Posterior vena cava (tissue), 2 donors: ENCODE measurements around the gene NRXN2. TPM values are rescaled to one million over a fixed set of nuclear protein-coding genes. Genes with fewer than 3 reads are reported as not detected.

ENCODE experiments used
- DNase-seq: peaks from one replicate; pipeline ENCODE4 v3.0.0-alpha.2; 2020; ENCODE audit warnings: low spot score
- intact Hi-C, 2 donors: fragments of 100-400 bp; cut with DNase I; formaldehyde crosslinking; loops; one replicate each; pipeline versions ENCODE4 v1.14.1 to v1.14.2; 2022 to 2023
- total RNA-seq, 2 donors: library from RNA; stranded (reverse); fragmentation: NEBNext Ultra II Directional; extraction: Animal tissue kit (Norgen Biotek cat#: 25700); gene quantifications; one replicate each; pipeline ENCODE4 v1.2.1, GENCODE V29; 2021
- donor health status: DM: yes; HTN: yes; CAD: no.
- donor health status: DM: yes; HTN: yes; CAD: no.

NRXN2 gene
- total RNA-seq, 2 donors from 2014 or later, result 7.9 to 8.8 TPM

DNA sequence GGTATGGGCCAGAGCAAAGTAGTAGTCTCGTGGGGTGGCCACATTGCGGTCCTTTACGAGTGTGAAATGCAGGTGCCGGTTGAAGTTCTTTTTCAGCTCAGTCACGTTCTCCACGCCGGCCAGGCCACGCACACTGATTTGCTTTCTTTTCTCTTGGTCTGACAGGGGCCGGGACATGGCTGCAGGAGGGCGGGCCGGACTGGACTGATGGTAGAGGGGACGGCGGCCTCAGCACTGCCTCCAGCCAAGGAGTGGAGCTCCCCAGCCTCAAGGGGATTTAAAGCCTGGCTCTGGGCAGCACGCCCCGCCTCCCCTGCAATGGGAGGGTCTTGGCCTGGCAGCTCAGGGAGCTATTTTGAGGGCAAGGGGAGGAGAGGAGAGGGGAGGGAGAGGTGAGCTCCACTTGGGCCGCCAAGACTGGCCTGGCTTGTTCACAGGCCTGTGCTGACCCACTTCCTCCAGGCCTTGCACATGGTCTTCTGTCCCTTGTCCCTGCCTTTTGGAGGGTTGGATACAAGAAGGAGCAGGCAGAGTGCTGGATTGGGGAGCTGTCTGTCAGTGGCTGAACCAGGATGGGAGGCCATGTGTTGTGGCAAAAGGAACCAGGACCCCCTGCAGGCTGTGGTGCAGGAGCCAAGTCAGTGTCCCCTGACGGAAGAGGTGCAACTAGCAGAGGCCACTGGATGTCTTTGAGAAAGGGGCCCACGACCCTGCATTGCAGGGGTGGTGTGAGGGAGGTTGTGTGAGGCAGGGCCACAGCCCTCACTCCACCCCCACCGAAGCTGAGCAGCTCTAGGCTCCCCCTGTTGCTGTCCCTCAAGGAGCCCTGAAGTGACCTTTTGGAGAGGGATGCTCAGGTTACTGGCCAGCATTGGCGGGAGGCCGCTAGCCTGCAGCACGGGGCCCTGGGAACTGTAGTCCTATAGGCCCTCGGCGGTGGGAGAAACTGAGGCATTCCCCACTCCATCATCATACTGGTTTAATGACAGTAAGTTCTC, 37.0 kb upstream of the NRXN2 start, which contains the start of gene PYGM:
PYGM (minus strand) TSS at position 253 of the 998 bp plus-strand sequence; CDS start at position 177, 76 bp downstream.
- intact Hi-C loops, result loop anchor here in 1 of 2 donors (5.0 kb wide), 1 partner anchor 1987 kb away; no protein-coding TSS in a partner anchor
- peak; percentile 94 for DNase-seq

DNA sequence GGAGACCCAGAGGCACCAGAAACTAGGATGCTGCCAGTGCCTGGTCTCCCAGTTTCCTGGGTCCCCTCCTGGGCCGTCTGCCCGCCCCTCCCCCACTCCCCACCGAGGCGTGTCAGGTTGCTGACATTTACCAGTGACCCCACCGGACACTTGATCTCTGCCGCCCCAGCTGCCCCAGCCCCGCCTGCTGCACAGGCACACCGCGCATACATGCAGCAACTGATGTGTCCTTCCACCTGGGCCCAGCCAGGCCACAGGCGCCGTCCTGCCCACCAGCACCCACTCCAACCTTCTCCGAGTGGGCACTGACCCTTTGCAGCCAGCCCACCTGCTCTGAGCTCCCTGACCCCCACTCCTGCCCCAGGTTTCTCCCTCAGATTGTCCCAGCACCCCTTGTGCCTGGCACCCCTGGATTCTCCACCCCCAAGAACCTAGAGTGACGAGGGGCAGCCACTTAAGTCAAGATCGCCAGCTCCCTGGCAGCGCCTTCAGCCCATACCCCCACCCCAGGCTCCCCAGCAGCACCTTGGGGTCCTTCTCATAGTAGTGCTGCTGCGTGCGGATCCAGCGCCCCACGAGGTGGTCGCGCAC, 36.2 kb upstream of the NRXN2 start:
- intact Hi-C loops, result no loop called here
- peak; percentile 81 for DNase-seq

DNA sequence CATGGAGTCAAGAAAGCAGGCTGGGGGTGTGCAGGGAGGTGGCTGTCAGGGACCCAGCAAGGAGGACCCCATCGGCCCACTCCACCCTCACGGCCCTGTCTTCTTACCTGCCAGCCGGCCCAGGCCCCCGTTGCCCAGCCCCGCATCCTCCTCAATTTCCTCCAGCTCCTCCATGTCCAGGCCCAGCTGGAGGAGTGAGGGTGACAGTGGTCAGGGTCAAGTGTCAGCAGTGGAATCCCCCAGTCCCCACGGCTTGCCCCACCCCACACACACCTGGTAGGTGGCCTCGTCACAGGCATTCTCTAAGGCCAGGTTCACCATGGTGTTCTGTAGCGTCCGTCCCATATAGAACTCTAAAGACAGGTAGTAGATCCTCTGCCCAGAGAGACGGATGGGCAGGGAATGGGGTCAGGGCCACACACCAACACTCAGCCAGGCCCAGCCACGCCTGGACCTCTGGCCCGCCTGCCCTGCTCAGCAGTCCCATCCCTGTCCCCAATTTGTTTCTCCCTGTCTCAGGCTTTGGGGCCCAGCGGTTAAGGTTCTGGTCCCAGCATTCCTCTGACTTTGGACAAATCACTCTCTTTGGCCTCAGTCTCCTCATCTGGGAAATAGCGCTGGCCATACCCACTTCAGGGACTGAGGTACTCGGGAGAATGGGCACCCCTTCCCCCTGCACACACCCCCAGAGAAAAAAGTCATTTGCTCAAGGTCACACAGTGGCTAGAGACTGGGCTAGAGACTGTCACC, 35.5 kb upstream of the NRXN2 start:
- peak; percentile 66 for DNase-seq
- intact Hi-C loops, result no loop called here

- intact Hi-C loops, result no loop called here
- DNase-seq, result peak; percentile 59
These were observed 34.7 kb upstream of the NRXN2 start for GRCh38 chr11:64757549-64758329.

- peak; percentile 77 for DNase-seq
- intact Hi-C loops, result no loop called here
These were observed 32.8 kb upstream of the NRXN2 start for GRCh38 chr11:64755681-64756361.

GRCh38 chr11:64754919-64755662, 32.1 kb upstream of the NRXN2 start:
- DNase-seq, result peak; percentile 79

DNA sequence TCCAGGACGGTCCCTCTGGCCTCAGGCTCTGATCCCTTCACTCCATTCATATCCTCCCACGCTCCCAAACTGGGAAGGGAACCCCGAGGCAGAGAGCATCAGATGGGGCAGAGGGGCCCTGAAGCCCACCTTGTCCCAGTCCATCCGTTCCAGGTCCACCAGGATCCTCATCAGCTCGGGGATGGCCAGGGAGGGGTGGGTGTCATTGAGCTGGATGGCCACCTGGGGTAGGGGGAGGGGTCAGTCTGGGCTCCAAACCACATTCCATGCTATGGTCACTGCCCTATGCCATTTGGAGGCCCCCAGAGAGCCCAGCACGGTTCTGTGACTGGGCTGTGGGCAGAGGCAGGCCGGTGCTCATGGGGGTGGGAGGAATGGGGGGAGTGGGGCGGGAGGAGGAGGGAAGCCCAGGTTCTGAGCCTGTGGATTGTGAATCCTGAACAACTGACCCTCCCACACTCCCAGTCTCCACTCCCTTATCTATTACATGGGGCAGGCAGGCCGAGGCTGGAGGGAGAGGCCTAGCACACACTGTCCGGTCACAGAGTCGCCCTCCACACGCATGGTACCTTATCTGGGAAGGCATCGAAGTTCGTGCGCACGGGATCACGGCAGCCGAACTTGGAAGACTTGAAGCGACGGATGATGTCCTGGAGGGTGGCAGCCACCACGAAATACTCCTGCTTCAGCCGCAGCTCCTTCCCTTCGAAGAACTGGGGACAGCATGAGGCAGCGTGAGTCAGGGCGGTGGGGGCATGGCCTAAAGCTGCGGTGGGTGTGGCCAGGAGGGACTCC, 31.3 kb upstream of the NRXN2 start:
- intact Hi-C loops, result no loop called here
- DNase-seq, result peak; percentile 50

More at GRCh38 chr11:64754919-64755662, 32.1 kb upstream of the NRXN2 start:
- intact Hi-C loops, result no loop called here

DNA sequence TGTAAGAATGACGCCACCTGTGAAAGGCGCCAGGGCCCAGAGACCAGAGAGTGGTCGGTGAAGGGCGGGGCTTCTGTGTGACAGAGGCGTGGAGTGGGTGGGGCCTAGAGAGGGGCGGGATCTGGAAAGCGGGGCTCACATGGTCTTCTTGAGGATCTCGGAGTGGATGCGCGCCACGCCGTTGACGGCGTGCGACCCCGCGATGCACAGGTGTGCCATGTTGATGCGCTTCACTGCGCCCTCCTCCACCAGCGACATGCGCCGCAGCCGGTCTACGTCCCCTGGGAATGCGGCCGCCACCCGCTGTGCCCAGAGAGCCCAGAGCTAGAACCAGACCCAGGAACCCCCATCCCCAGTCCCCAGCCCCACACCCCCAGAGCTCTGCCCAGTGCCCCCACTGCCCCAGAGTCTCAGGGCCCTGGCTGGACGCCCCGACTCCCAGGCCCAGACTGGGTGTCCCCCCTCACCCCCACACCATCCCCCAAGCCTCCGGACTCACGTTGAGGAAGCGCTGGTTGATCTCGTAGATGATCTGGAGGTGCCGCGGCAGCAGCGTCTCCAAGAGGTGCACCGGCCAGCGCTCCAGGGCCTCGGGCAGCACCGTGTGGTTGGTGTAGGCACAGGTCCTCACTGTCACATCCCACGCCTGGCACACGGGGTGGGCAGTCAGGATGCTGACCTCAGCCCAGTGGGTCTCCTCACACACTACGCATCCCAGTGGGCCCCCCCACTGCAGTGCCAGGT, 30.6 kb upstream of the NRXN2 start:
- intact Hi-C loops, result no loop called here
- peak; percentile 79 for DNase-seq

DNA sequence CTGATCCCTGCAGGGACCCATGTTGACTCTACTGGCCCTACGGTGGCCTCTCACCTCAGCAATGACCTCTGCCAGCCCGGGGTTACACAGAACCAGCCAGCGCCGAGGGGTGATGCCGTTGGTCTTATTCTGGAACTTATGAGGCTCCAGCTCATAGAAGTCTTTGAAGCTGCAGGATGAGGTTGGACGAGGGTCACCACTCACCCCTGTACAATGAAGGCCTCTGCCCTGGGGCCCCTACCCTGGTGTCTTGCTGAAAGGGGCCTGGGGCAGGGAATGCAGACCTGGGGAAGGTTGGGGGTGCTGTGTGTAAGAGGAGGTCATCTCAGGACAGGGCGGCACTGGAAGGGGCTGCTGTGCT, 30.0 kb upstream of the NRXN2 start:
- intact Hi-C loops, result no loop called here

DNA sequence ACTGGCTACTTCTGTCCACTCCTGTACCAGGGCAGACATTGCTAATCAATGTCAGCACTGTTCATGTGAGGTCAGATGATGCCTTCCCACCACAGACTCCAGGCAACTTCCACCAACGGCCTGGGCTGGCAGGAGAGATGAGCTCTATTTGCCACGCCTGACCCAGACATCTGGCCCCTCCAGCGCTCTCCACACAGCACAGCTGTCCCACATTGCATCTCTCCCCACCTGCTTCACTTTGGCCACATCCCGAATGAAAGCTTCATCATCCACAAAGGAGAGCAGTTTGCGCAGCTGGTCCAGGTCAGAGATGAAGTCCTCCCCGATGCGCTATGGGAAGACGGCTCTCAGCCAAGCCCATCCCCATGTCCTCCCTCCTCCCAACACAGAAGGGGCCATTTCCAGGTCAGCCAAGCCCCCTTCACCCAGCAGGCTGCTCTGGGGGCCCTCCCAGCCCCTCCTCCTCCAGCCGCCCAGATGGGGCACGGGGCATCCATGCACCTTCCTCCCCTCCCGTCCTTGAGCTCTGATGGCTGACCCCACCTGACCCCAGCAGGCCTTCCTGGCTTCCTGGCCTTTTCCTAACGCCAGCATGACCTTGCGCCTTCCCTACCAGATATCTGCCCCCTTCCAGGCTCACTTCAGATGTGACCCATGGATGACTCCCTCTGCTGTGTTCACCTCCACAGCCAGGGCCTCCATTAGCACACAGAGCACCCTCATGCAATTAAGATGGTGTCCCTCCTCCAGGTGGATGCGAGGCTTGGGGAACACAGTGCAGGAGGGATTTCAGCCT, 29.4 kb upstream of the NRXN2 start:
- peak; percentile 53 for DNase-seq
- intact Hi-C loops, result no loop called here

More for the DNA sequence above, 30.0 kb upstream of the NRXN2 start:
- peak; percentile 72 for DNase-seq

DNA sequence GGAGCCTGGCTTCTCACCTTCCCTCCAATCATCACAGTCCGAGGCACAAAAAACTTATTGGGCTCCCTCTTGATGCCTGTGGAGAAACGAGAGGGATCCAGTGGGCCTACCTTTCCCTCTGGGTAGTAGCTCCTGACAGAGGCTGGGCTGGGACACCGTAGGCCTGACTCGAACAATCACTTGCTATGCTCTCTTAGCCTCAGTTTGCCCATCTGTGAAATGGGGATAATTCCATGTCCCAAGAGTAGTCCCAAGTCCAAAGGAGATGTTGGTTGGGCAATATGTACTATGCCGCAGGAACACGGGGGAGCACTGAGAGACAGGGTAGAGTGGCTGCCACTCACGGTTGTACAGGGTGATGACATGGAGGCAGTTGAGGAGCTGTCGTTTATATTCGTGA, 28.6 kb upstream of the NRXN2 start:
- peak; percentile 19 for DNase-seq
- intact Hi-C loops, result no loop called here

GRCh38 chr11:64751136-64751535, 28.1 kb upstream of the NRXN2 start:
- DNase-seq, result peak; percentile 46
- intact Hi-C loops, result no loop called here

GRCh38 chr11:64750361-64751054, 27.5 kb upstream of the NRXN2 start:
- intact Hi-C loops, result no loop called here
- peak; percentile 73 for DNase-seq

GRCh38 chr11:64747961-64748665, 25.1 kb upstream of the NRXN2 start:
- intact Hi-C loops, result no loop called here
- no peak for DNase-seq
